Measurements from ENCODE around the gene GTSF1L.
"Not testable (repeated sequence)": the region's sequence is repeated elsewhere in the genome, so short reads cannot be mapped to it uniquely, and the experiment has no call there.

The GTSF1L gene

DNA sequence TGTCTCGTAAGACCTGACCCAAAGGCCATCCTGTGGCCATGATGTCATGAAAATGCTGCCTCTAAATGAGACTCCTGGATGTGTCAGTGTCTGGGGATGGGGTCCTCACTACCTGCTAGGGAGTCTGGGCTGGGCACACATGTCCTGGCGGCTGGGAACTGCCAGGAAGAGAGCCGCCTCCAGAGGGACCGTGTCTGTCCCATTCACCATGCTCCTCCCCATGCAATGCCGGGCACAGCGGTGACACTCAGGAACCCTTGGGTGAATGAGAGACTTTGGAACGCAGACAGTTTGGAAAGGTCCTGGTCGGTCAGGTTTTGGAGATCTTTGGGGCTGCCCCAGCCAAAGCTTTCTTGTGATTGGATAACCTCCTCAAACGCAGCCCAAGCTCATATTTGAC, 40.1 kb upstream of the GTSF1L start:
- H3K4me1 Mint-ChIP-seq: peaks cover 9% of the 10 kb centered on the region
- H3K27me3 Mint-ChIP-seq (ENCODE audit: low read depth, poor library complexity): peaks cover 41% of the 10 kb centered on the region
- peaks cover under 1% of the 10 kb centered on the region for H3K9me3 Mint-ChIP-seq
- TF ChIP-seq, protein P1, sequence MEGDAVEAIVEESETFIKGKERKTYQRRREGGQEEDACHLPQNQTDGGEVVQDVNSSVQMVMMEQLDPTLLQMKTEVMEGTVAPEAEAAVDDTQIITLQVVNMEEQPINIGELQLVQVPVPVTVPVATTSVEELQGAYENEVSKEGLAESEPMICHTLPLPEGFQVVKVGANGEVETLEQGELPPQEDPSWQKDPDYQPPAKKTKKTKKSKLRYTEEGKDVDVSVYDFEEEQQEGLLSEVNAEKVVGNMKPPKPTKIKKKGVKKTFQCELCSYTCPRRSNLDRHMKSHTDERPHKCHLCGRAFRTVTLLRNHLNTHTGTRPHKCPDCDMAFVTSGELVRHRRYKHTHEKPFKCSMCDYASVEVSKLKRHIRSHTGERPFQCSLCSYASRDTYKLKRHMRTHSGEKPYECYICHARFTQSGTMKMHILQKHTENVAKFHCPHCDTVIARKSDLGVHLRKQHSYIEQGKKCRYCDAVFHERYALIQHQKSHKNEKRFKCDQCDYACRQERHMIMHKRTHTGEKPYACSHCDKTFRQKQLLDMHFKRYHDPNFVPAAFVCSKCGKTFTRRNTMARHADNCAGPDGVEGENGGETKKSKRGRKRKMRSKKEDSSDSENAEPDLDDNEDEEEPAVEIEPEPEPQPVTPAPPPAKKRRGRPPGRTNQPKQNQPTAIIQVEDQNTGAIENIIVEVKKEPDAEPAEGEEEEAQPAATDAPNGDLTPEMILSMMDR (IDR thresholded peaks at IDR 0.05): no peak
- DNase-seq: no peak
- H3K36me3 Mint-ChIP-seq (ENCODE audit: low read depth): no peaks in the 10 kb centered on the region
- H3K4me3 Mint-ChIP-seq: no peak overlapping the region
- H3K27ac Mint-ChIP-seq: no peak overlapping the region

DNA sequence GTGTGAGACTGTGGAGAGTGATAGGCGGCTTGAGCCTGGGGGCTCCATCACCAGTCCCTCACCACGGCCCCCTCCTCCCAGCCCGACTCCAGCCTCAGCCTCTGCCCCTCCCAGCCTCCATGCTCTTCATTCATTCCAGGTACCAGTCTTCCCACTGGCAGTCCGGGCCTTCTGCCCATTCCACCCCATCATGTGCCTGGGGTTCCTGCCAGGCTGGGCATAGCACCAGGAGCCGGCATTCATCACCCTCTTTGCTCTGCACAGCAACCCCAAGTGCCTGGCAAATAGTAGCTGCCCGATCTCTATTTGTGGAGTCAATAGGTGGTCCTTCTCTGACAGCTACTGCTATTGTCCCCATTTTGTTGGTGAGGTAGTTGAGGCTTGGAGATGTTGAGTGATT, 39.6 kb upstream of the GTSF1L start:
- Mint-ChIP-seq H3K36me3 (ENCODE audit: low read depth) (no peaks in the 10 kb centered on the region), H3K27ac (no peak overlapping the region), H3K4me1 (peaks cover 9% of the 10 kb centered on the region), H3K9me3 (no peaks in the 10 kb centered on the region), H3K27me3 (ENCODE audit: low read depth, poor library complexity) (peaks cover 36% of the 10 kb centered on the region), H3K4me3 (no peak overlapping the region)
- TF ChIP-seq, protein P1 (IDR thresholded peaks at IDR 0.05): no peak
- no peak for DNase-seq

DNA sequence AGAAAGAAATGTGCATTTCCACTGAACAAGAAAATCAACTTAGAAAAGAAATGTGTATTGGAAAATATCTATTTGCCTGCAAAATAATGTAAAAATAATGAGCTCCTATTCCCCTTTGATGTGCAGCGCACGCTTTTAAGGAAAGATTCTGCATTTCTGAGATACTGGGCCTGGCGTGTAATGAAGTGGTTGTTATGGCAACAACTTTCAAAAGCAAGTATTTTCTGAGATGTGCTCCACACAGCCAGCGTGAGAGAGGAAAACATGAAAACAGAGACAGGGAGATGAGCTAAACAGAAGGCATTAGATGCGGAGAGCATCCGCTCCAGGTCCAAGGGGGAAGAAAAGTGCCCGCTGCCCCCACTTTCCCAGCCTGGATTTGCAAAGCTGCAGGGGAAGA, 39.1 kb upstream of the GTSF1L start:
- H3K4me3 Mint-ChIP-seq: no peak overlapping the region
- peaks cover 35% of the 10 kb centered on the region for H3K27me3 Mint-ChIP-seq (ENCODE audit: low read depth, poor library complexity)
- TF ChIP-seq, protein P1 (IDR thresholded peaks at IDR 0.05): no peak

DNA sequence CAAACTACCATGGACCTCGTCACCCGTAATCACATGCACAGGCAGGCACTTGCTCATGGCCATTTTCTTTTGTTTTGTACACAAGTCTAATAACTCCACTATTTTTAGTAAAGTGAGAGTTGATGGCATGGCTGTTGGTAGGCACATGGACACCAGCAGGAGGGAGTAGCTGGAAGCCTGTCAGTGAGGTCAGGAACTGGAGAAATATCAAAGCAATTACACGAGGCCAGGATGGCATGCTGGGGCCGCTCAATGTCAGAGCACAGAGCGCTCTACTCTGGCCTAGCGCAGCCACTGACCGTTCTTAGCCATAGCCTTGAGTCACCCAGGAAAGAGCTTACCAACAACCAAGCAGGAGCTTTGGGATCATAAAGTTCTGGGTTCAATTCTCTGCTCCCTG, 36.1 kb upstream of the GTSF1L start:
- TF ChIP-seq, protein P1 (IDR thresholded peaks at IDR 0.05): no peak
- Mint-ChIP-seq H3K9me3 (no peaks in the 10 kb centered on the region), H3K4me1 (peaks cover 9% of the 10 kb centered on the region), H3K36me3 (ENCODE audit: low read depth) (no peaks in the 10 kb centered on the region), H3K27ac (no peak overlapping the region), H3K27me3 (ENCODE audit: low read depth, poor library complexity) (peaks cover 32% of the 10 kb centered on the region), H3K4me3 (no peak overlapping the region)
- DNase-seq: no peak

More for the DNA sequence above, 39.1 kb upstream of the GTSF1L start:
- no peaks in the 10 kb centered on the region for H3K9me3 Mint-ChIP-seq
- H3K4me1 Mint-ChIP-seq: peaks cover 9% of the 10 kb centered on the region
- no peak overlapping the region for H3K27ac Mint-ChIP-seq
- no peaks in the 10 kb centered on the region for H3K36me3 Mint-ChIP-seq (ENCODE audit: low read depth)
- DNase-seq: no peak

DNA sequence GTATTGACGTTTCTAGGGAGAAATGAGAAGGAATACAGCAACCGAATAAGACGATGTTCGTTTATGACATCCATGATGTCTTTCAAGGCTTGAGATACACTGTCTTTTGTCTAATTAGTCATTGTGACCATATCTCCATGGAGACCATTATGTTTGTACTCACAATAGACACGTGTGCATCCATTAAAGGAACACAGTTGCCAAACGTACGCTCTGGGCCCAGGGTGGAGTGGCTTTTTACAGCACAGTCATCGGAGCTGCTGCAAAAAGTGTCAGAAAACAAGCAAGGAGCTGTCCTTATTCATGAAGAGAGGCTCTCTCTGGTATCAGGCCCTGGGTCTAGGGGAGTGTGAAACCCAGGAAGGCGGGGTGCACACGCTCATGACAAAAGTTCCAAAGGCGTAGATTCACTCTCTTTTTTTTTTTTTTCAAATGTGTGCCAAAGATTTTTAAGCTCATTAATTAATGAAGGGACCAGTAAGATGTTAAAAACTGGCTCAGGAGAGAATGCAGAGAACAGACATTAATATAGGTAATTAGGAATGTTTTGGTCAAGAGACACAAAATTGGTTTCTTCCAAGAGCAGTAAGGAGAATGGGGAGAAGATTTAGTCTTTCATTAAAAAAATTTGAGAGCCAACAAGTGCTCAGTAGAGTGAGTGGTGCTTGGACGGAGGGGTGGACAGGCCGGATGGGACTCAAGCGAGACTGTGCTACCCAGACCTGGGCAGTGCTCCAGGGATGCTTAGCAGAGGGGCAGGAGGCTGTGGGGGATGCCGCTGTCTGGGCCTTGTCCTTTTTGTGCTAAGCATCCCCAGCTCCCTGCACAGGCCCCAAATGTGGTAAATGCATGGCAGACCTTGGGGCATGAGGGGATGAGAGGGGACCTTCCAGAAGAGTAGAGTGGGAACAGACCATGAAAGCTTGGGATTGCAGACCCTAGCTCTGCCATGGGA, 34.9 kb upstream of the GTSF1L start:
- Mint-ChIP-seq H3K27me3 (ENCODE audit: low read depth, poor library complexity) (peaks cover 21% of the 10 kb centered on the region), H3K36me3 (ENCODE audit: low read depth) (no peaks in the 10 kb centered on the region), H3K9me3 (no peaks in the 10 kb centered on the region), H3K27ac (no peak overlapping the region), H3K4me1 (peaks cover 5% of the 10 kb centered on the region), H3K4me3 (no peak overlapping the region)
- TF ChIP-seq, protein P1 (IDR thresholded peaks at IDR 0.05): no peak
- DNase-seq: no peak

DNA sequence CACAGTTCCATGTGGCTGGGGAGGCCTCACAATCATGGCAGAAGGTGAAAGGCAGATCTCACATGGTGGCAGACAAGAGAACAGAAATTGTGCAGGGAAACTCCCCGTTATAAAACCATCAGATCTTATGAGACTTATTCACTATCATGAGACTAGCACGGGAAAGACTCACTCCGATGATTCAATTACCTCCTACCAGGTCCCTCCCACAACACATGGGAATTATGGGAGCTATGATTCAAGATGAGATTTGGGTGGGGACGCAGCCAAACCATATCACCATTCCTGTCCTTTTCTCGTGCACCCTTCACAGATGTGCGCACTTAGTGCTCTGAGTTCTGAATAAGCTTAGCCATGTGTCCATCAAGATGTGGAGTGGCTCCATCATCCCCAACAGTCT, 31.1 kb upstream of the GTSF1L start:
- H3K36me3 Mint-ChIP-seq (ENCODE audit: low read depth); H3K4me3 Mint-ChIP-seq; H3K9me3 Mint-ChIP-seq; DNase-seq; H3K4me1 Mint-ChIP-seq; H3K27ac Mint-ChIP-seq: not testable (repeated sequence)
- H3K27me3 Mint-ChIP-seq (ENCODE audit: low read depth, poor library complexity): peaks cover 18% of the 10 kb centered on the region

Data from nephron progenitor cell (in vitro differentiated cells).